Right hindlimb (tissue), 1 donor: ENCODE results near the gene MTG1.
"Not testable (repeated sequence)": the region's sequence is repeated elsewhere in the genome, so short reads cannot be mapped to it uniquely, and the experiment has no call there.

Source experiments
- DNase-seq: peaks from one replicate; pipeline ENCODE4 v3.0.0-alpha.2; 2018

The MTG1 gene

DNA sequence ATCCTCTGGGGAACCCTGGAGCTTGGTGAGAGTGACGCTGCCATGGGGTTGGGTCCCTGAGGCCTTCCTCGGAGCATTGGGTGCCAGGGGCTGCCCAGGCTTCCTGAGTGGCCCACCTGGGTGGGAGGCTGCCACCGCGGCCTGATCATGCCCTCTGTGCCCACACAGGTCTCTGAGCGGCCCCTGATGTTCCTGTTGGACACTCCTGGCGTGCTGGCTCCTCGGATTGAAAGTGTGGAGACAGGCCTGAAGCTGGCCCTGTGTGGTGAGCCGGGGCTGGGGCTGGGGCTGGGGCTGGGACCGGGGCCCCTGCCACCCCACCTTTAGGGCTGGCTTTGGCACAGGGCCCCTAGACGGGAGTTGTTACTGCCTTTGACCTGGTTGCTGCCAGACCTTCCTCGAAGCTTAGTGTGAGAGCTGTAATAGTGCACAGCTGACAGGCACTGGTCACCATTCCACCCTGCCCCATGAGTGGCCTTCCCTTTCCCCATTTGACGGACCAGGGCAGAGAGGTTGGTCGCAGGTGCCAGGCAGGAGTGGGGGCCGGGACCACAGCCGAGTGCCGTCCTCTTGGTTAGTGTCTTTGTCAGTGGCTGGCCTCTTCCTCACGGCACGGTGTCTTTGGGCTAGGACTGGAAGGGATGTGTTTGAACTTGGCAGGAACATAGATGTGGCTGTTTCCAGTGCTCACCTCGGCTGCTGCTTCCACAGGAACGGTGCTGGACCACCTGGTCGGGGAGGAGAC is 8.2 kb downstream of the MTG1 start:
- no peak for DNase-seq

- DNase-seq, result no peak
Measured at GRCh38 chr10:133403359-133403758, 9.4 kb downstream of the MTG1 start.

DNA sequence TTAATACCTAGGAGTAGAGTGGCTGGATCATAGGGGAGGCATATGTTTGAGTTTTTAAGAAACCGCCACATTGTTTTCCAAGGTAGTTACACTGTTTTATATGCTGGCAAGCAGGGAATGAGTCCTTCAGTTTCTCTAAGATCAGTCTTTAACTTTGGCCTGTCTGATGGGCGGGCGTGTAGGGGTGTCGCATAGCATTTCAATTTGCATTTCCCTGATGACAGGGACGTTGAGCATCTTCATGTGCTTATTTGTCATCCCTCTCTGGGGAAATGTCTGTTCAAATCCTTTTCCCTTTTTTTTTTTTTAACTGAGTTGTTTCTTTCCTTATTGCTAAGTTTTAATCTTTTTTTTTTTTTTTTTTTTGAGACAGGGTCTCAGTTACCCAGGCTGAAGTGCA is 9.8 kb downstream of the MTG1 start:
- no peak for DNase-seq

DNA sequence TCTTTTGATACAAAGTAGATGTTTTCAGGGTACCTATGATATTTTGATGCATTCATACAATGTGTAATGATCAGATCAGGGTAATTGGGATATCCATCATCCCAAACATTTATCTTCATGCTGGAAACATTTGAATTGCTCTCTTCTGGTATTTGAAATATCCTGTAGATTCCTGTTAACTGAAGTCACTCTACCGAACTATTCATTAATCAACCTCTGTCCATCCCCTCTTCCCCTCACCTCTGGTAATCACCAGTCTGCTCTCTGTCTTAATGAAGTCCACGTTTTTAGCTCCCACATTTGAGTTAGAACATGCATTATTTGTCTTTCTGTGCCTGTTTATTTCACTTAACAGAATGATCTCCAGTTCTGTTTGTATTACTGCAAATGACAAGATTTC is 11.3 kb downstream of the MTG1 start:
- DNase-seq, result no peak

- DNase-seq, result no peak
Measured at GRCh38 chr10:133405844-133406527, 12.0 kb downstream of the MTG1 start.

DNA sequence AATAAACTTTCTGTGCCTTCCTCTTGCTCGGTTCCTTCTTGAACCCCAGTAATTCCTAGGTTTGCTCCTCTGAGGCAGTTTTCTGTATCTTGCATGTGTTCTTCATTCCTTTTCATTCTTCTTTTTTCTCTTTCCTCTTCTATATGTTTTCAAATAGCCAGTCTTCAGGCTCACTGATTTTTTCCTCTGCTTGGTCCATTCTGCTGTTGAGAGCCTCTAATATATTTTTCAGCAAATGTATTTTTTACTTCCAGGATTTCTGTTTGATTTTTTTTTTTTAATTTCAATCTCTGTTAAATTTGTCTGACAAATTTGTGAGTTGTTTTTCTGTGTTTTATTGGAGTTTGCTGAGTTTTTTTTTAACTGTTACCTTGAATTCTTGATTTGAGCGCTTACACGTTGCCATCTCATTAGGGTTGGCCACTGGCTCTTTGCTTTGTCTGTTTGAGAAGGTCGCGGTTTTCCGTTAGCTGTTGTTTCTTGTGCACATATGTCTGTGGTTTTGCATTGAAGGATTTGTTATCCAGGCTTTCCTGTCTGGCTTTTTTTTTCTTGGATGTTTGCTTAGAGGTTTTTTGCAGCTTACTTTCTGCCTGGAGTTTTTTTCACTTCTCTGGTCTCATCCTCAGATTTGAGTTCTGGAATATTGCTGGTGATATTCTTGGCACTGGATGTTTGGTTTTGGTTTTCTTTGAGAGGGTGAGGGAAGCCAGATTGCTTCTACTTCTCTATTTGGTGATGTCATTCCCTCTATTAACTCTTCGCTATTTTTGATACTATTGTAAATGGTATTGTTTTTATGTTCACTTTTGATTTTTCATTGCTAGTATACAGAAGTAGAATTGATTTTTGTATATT is 17.8 kb downstream of the MTG1 start:
- DNase-seq, result no peak

DNA sequence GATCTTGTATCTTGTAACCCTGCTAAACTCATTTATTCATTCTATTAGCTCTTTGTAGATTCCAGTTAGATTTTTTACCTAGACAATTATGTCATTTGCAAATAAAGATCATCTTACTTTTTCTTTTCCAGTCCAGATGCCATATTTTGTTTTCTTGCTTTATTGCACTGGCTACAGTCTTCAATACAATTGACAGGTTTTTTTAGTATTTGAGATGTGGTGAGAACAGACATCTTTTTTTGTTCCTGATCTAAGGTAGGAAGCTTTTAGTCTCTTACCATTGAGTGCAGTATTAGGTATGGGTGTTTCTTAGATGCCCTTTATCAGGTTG is 18.4 kb downstream of the MTG1 start:
- DNase-seq, result no peak

DNA sequence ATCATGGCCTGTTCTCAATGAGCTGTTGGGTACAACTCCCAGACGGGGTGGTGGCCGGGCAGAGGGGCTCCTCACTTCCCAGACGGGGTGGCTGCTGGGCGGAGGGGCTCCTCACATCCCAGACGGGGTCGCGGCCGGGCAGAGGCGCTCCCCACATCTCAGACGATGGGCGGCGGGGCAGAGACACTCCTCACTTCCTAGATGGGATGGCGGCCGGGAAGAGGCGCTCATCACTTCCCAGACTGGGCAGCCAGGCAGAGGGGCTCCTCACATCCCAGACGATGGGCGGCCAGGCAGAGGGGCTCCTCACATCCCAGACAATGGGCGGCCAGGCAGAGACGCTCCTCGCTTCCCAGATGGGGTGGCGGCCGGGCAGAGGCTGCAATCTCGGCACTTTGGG is 20.4 kb downstream of the MTG1 start:
- not testable (repeated sequence) for DNase-seq

GRCh38 chr10:133415752-133416151 is 21.8 kb downstream of the MTG1 start:
- no peak for DNase-seq

- no peak for DNase-seq
Measured at GRCh38 chr10:133418289-133418993, 24.5 kb downstream of the MTG1 start.

- no peak for DNase-seq
Measured at GRCh38 chr10:133419211-133419950, 25.4 kb downstream of the MTG1 start.

DNA sequence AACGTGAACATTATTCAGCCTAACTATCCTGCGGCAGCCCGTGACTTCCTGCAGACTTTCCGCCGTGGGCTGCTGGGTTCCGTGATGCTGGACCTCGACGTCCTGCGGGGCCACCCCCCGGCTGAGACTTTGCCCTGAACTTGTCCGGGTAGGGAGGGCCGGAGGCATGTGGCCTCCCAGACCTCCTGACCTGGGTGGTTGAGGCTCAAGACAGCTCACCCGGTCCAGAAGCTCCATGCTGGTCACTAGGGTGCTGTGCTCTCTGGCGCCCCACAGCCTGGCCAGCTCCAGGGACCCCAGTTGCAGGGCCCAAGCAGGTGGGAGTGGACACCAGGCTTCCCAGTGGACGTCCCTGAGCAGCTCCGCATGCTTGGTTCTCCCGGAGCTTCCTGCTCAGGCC is 26.1 kb downstream of the MTG1 start:
- no peak for DNase-seq

DNA sequence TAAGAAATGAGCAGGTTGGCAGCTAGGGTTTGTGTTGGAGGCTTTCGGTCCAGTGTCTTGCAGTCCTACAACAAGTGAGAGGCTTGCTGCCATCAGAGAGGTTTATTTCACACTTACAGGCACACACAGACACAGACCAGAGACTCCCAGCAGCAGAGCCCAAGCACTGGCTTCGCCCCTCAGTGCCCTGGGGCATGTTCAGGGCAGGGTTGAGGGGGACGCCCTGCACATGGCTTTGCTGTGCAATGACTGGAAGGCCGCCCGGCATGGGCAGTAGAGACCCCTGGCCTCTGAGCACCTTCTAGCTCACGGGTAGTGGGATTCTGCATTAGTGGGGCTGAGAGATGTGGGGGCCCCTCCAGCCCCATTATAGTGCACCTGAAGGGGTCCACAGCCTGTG is 26.6 kb downstream of the MTG1 start:
- peak; percentile 11 for DNase-seq

DNA sequence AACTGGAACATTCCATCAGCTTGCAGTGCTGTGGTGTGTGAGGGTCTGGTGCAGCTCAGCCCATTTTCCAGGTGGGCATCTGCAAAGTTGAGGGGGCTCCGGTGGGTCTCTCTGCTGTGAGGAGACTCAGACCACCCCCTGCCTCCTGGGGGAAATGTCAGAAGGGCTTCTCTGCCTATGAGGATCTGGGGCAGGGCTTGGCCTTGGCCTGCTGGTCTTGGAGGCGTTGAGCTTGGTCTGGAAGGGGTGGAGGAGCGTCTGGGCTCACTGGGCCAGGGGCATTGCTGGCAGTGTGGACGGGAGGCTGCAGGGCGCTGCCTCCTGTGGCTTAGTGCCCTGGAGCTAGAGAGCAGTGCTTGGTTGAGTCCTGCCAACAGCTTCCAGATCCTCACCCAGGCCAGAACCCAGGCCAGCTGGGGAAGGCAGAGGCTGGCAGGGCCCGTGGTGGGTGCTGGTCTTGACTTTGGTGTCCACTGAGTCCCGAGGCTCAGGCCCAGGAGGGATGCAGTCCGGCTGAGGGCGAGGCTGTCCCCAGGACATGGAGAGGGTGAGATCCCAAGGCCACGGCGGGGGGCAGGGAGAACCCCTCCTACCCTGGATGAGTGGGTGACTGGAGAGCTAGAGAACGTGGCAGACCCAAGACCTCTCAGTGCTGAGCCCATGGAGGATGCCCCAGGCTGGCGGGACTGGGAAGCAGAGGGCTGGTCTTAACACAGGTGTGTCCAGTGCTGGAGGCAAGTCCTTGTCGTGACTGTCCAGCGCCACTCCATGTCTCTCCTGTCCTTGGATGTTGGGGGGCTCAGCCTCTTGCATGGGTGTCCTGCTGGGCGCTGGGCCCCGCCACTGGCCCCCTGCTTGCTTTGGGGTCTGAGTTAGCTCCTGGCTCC is 27.6 kb downstream of the MTG1 start:
- peak; percentile 26 for DNase-seq

- no peak for DNase-seq
Measured at GRCh38 chr10:133422223-133422806, 28.4 kb downstream of the MTG1 start.

DNA sequence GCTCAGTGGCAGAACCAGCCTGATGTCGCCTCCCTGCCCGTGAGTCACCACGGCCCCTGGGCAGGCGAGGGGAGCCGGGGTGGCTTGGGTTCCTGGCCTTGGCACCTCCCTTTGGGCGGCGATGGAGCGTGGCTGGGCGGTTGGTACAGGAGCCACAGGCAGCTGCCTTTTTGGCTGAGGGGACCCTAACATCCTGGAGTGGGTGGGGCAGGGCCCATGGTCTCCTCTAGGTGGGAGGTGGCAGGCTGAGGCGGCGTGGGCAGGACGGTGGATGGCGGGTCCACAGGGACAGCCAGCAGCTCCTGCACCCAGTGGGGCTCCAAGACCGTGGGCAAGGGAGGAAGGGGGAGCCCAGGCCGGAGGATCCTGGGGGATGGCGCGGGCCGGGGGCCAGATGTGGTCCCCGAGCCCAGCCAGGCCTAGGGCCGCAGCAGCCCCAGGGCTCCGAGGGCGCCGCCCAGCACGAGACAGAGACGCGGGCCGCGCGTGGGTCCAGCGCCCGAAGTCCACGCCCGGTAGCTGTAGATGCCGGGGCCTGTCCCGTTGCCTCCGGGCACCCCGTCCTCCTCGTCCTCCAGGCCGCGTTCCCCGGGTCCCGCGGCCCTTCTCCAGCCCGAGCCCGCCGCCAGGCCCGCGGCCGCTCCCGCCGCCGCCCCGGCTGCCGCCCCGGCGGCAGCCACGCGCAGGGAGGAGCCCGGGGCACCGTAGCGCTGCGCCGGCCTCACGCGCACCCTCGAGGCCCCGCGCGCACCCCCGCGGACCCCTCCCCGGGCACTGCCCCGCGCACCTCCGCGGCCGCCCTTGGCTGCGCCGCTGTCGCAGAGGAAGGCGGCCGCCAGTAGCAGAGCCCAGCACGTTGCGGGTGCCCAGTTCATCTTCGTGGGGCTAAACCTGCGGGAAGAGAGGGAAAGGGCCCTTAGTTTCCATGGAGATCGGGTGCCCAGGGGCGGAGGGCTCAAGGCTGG is 29.1 kb downstream of the MTG1 start:
- peak; percentile 20 for DNase-seq

DNA sequence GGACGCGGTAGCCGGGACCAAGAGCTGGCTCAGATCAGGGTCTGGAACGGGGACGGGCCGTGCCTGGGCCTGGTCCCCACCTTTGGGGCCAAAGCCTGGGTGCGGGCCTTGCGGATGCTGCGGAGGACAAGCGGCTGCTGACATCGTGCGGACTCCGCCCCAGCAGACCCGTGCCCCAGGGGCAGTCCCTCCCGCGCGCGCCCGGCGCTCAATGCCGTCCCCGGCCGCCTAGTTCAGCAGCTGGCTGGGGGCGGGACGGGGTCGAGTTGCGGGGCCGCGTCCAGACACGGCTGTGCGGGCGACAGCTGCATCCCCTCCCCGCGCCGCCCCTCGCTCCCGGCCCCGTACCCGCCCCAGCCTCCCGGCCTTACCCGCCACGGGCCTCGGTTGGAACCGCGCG is 30.1 kb downstream of the MTG1 start:
- DNase-seq, result peak; percentile 25

DNA sequence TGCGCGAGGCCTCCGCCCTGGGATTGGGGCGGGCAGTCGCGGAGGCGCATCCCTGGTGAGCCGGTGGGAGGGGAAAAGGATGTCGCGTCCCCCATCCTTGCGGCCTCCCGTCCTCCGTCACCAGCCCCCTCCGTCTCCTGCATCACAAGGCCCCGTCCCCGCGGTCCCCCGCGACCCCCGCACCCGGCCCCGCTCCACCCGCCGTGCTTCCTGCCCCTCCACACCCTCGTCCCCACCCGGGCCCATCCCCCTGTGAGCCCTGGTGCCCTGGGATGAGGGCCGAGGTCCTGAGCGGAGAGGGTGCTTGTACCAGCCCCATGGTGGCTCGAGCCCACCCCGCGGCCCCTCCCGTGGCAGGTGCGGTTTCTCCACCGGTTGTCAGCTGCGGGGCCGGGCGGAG is 30.6 kb downstream of the MTG1 start, which contains the start of gene SPRN:
SPRN (minus strand) TSS at position 25 of the 400 bp plus-strand sequence. CDS start 944 bp downstream, outside the sequence.
- not testable (repeated sequence) for DNase-seq

GRCh38 chr10:133429571-133429970 is 35.6 kb downstream of the MTG1 start:
- DNase-seq, result not testable (repeated sequence)
